OCI-LY1 (cell line): ENCODE results near the gene LIAS.
"Not testable (repeated sequence)": the region's sequence is repeated elsewhere in the genome, so short reads cannot be mapped to it uniquely, and the experiment has no call there.

Experiments used
- H2AFZ ChIP-seq: fragments of 200-600 bp; sonication (generic), shearing (Covaris generic); 2 replicates; pipeline ENCODE4 v1.6.0; 2014; ENCODE audit warnings: antibody characterized with exemption, mild to moderate bottlenecking, low read length
- H3F3A ChIP-seq: fragments of 200-600 bp; sonication (generic), shearing (Covaris generic); 2 replicates; pipeline ENCODE4 v1.6.0; 2014; ENCODE audit warnings: mild to moderate bottlenecking, antibody characterized with exemption, low read length, moderate library complexity; ENCODE audit not compliant: insufficient read depth
- H3K27ac ChIP-seq: fragments of 200-600 bp; sonication (generic); 2 replicates; pipeline ENCODE4 v1.5.1; 2014; ENCODE audit warnings: low read length, mixed run types, mild to moderate bottlenecking, low read depth; ENCODE audit not compliant: poor library complexity, severe bottlenecking
- H3K27me3 ChIP-seq: fragments of 200-600 bp; sonication (generic); 2 replicates; pipeline ENCODE4 v1.6.0; 2014; ENCODE audit warnings: antibody characterized with exemption, mild to moderate bottlenecking, low read length, moderate library complexity; ENCODE audit not compliant: insufficient read depth
- H3K36me3 ChIP-seq: fragments of 200-600 bp; sonication (generic); 2 replicates; pipeline ENCODE4 v1.6.1; 2014; ENCODE audit warnings: mild to moderate bottlenecking, antibody characterized with exemption, low read length, moderate library complexity, mixed read lengths; ENCODE audit not compliant: insufficient read depth
- H3K4me1 ChIP-seq: fragments of 200-600 bp; sonication (generic); 2 replicates; pipeline ENCODE4 v1.5.1; 2014; ENCODE audit warnings: mild to moderate bottlenecking, low read length, moderate library complexity; ENCODE audit not compliant: insufficient read depth, severe bottlenecking
- H3K4me2 ChIP-seq: fragments of 200-600 bp; sonication (generic), shearing (Covaris generic); 2 replicates; pipeline ENCODE4 v1.6.1; 2014; ENCODE audit warnings: low read length
- H3K4me3 ChIP-seq: fragments of 200-600 bp; sonication (generic); 2 replicates; pipeline ENCODE4 v1.5.1; 2014; ENCODE audit warnings: low read length, low read depth, mild to moderate bottlenecking, mixed read lengths; ENCODE audit not compliant: poor library complexity, severe bottlenecking
- H3K79me2 ChIP-seq: fragments of 200-600 bp; shearing (Covaris generic); 2 replicates; pipeline ENCODE4 v1.6.1; 2016; ENCODE audit warnings: mixed run types, low read length, mixed read lengths; ENCODE audit not compliant: insufficient read depth
- H3K9ac ChIP-seq: fragments of 200-600 bp; sonication (generic), shearing (Covaris generic); 2 replicates; pipeline ENCODE4 v1.6.1; 2014; ENCODE audit warnings: mild to moderate bottlenecking, low read length, mixed read lengths
- H3K9me2 ChIP-seq: fragments of 200-600 bp; sonication (generic), shearing (Covaris generic); 2 replicates; pipeline ENCODE4 v1.6.1; 2014; ENCODE audit warnings: low read depth, mild to moderate bottlenecking, low read length, mixed read lengths
- H3K9me3 ChIP-seq: fragments of 200-600 bp; shearing (Covaris generic); 2 replicates; pipeline ENCODE4 v1.6.1; 2014; ENCODE audit warnings: low read length, mixed read lengths
- H4K20me1 ChIP-seq: fragments of 200-600 bp; sonication (generic), shearing (Covaris generic); 2 replicates; pipeline ENCODE4 v1.6.0; 2016; ENCODE audit warnings: mild to moderate bottlenecking, low read length; ENCODE audit not compliant: insufficient read depth
- CTCF ChIP-seq: fragments of 200-600 bp; sonication (generic), shearing (Covaris generic); IDR thresholded peaks from 2 replicates; pipeline ENCODE4 v1.5.1; 2017; ENCODE audit warnings: mild to moderate bottlenecking, antibody characterized with exemption, low read length, moderate library complexity, mixed read lengths
- EZH2 ChIP-seq: fragments of 200-600 bp; sonication (generic), shearing (Covaris generic); IDR thresholded peaks from 2 replicates; pipeline ENCODE4 v1.8.0; 2017; ENCODE audit warnings: borderline replicate concordance, mixed run types, mild to moderate bottlenecking, antibody characterized with exemption, low read length, moderate library complexity, mixed read lengths

LIAS gene

GRCh38 chr4:39505581-39505980 lies 46.7 kb downstream of the LIAS start:
- Histone ChIP-seq H3K36me3 (peaks cover 86% of the 10 kb centered on the region), H3K9ac (no peak overlapping the region), H3K9me3 (no peaks in the 10 kb centered on the region), H3K79me2 (no peaks in the 10 kb centered on the region), H3K27ac (no peak overlapping the region), H3K9me2 (no peaks in the 10 kb centered on the region), H3F3A (no peaks in the 10 kb centered on the region), H3K4me1 (no peaks in the 10 kb centered on the region), H4K20me1 (no peaks in the 10 kb centered on the region), H3K27me3 (no peaks in the 10 kb centered on the region), H2AFZ (no peak overlapping the region), H3K4me3 (no peak overlapping the region), H3K4me2 (no peak overlapping the region)
- TF ChIP-seq CTCF, result no peak
- TF ChIP-seq EZH2, result no peak

- Histone ChIP-seq H3K27me3 (no peaks in the 10 kb centered on the region), H3K36me3 (peaks cover 69% of the 10 kb centered on the region), H3K4me3 (no peak overlapping the region), H3K79me2 (no peaks in the 10 kb centered on the region), H3F3A (no peaks in the 10 kb centered on the region), H3K4me1 (no peaks in the 10 kb centered on the region), H3K9ac (no peak overlapping the region), H3K4me2 (no peak overlapping the region), H3K27ac (no peak overlapping the region), H3K9me2 (no peaks in the 10 kb centered on the region), H2AFZ (no peak overlapping the region), H4K20me1 (no peaks in the 10 kb centered on the region), H3K9me3 (no peaks in the 10 kb centered on the region)
- TF ChIP-seq CTCF (no peak), EZH2 (no peak)
Measured at GRCh38 chr4:39510348-39510929, 51.6 kb downstream of the LIAS start.

- H3K27ac ChIP-seq, result not testable (repeated sequence)
Measured at GRCh38 chr4:39514266-39514665, 55.4 kb downstream of the LIAS start.

GRCh38 chr4:39514888-39515401 lies 56.1 kb downstream of the LIAS start:
- Histone ChIP-seq H3K4me3 (no peak overlapping the region), H3K27me3 (no peaks in the 10 kb centered on the region), H3K4me1 (no peaks in the 10 kb centered on the region), H3K27ac (no peak overlapping the region), H3K9me3 (no peaks in the 10 kb centered on the region), H3K36me3 (peaks cover 36% of the 10 kb centered on the region), H3F3A (no peaks in the 10 kb centered on the region), H3K9me2 (no peaks in the 10 kb centered on the region), H3K4me2 (no peak overlapping the region), H2AFZ (no peak overlapping the region), H3K9ac (no peak overlapping the region), H3K79me2 (no peaks in the 10 kb centered on the region), H4K20me1 (no peaks in the 10 kb centered on the region)
- no peak for TF ChIP-seq CTCF
- no peak for TF ChIP-seq EZH2

More at GRCh38 chr4:39514266-39514665, 55.4 kb downstream of the LIAS start:
- not testable (repeated sequence) for H3K9me3 ChIP-seq, H3K9me2 ChIP-seq, H3K27me3 ChIP-seq, H4K20me1 ChIP-seq, H3F3A ChIP-seq, H3K4me3 ChIP-seq, H3K9ac ChIP-seq, H2AFZ ChIP-seq, H3K4me1 ChIP-seq, H3K79me2 ChIP-seq, H3K4me2 ChIP-seq
- H3K36me3 ChIP-seq, result peaks cover 43% of the 10 kb centered on the region

- not testable (repeated sequence) for H3K79me2 ChIP-seq, H3K9me3 ChIP-seq, H3K4me3 ChIP-seq, H3K27ac ChIP-seq, H2AFZ ChIP-seq, H3K9ac ChIP-seq, H3F3A ChIP-seq, H3K4me1 ChIP-seq, H3K4me2 ChIP-seq, H3K9me2 ChIP-seq, H4K20me1 ChIP-seq, H3K27me3 ChIP-seq
- H3K36me3 ChIP-seq, result peaks cover 28% of the 10 kb centered on the region
Measured at GRCh38 chr4:39515669-39516401, 57.0 kb downstream of the LIAS start.
